Activated naive CD8-positive, alpha-beta T cell treated with anti-CD3 and anti-CD28 coated beads, Interleukin-2, amount 50 U/mL, for 16 hours (primary cell): Measurements from ENCODE around the gene MANBA.

Source experiments
- DNase-seq: peaks from one replicate; pipeline ENCODE4 v3.0.0-alpha.2; 2020; ENCODE audit warnings: low read depth, low spot score

MANBA gene

GRCh38 chr4:102760645-102761295 is at the start of gene MANBA:
MANBA (minus strand) TSS chr4:102760968; CDS start chr4:102760894, 74 bp downstream.
- DNase-seq = peak; percentile 79

GRCh38 chr4:102809691-102810090 is 48.9 kb upstream of the MANBA start:
- no peak for DNase-seq

- DNase-seq = no peak
Observed at GRCh38 chr4:102809190-102809589, 48.4 kb upstream of the MANBA start.

GRCh38 chr4:102808009-102808408 is 47.2 kb upstream of the MANBA start:
- DNase-seq = no peak

- no peak for DNase-seq
Observed at GRCh38 chr4:102807345-102807744, 46.6 kb upstream of the MANBA start.

GRCh38 chr4:102799816-102800215 is 39.0 kb upstream of the MANBA start:
- no peak for DNase-seq

GRCh38 chr4:102794999-102795398 is 34.2 kb upstream of the MANBA start:
- no peak for DNase-seq

GRCh38 chr4:102792361-102792936 is 31.7 kb upstream of the MANBA start:
- DNase-seq = no peak

GRCh38 chr4:102791318-102791835 is 30.6 kb upstream of the MANBA start:
- DNase-seq = no peak

GRCh38 chr4:102789317-102789717 is 28.5 kb upstream of the MANBA start:
- DNase-seq = no peak

- no peak for DNase-seq
Observed at GRCh38 chr4:102787944-102788343, 27.2 kb upstream of the MANBA start.

- DNase-seq = no peak
Observed at GRCh38 chr4:102787096-102787881, 26.5 kb upstream of the MANBA start.

- DNase-seq = no peak
Observed at GRCh38 chr4:102786279-102786678, 25.5 kb upstream of the MANBA start.

- DNase-seq = no peak
Observed at GRCh38 chr4:102783006-102783405, 22.2 kb upstream of the MANBA start.

GRCh38 chr4:102781570-102781969 is 20.8 kb upstream of the MANBA start:
- no peak for DNase-seq

- DNase-seq = no peak
Observed at GRCh38 chr4:102780476-102781144, 19.8 kb upstream of the MANBA start.

- DNase-seq = no peak
Observed at GRCh38 chr4:102779204-102779603, 18.4 kb upstream of the MANBA start.

- no peak for DNase-seq
Observed at GRCh38 chr4:102778720-102779119, 18.0 kb upstream of the MANBA start.

GRCh38 chr4:102775805-102776204 is 15.0 kb upstream of the MANBA start:
- DNase-seq = no peak

- DNase-seq = no peak
Observed at GRCh38 chr4:102774254-102774653, 13.5 kb upstream of the MANBA start.

- no peak for DNase-seq
Observed at GRCh38 chr4:102772738-102773340, 12.1 kb upstream of the MANBA start.

GRCh38 chr4:102764901-102765300 is 4.1 kb upstream of the MANBA start:
- DNase-seq = no peak
